BLaER1 treated with 17β-estradiol and CSF1 and Interleukin-3, amounts not matched to agents 10 nM and 100 nM (cell line): Measurements from ENCODE around the gene EPC1.

Experiments used
- H3K27ac ChIP-seq, 11 experiments: shearing (Covaris generic); formaldehyde crosslinking; 2 replicates each; pipeline ENCODE4 v1.8.1; 2022
- H3K27me3 ChIP-seq, 11 experiments: shearing (Covaris generic); formaldehyde crosslinking; 2 replicates each; pipeline ENCODE4 v1.8.1; 2022
- H3K36me3 ChIP-seq, 11 experiments: shearing (Covaris generic); formaldehyde crosslinking; 2 replicates each; pipeline ENCODE4 v1.8.1; 2022
- H3K4me1 ChIP-seq, 10 experiments: shearing (Covaris generic); formaldehyde crosslinking; 2 replicates each; pipeline ENCODE4 v1.8.1; 2022
- H3K4me2 ChIP-seq, 11 experiments: shearing (Covaris generic); formaldehyde crosslinking; 2 replicates each; pipeline ENCODE4 v1.8.1; 2022
- H3K4me3 ChIP-seq, 10 experiments: shearing (Covaris generic); formaldehyde crosslinking; 2 replicates each; pipeline ENCODE4 v1.8.1; 2022
- H3K9ac ChIP-seq, 11 experiments: shearing (Covaris generic); formaldehyde crosslinking; 2 replicates each; pipeline ENCODE4 v1.8.1; 2022
- H3K9me3 ChIP-seq, 11 experiments: shearing (Covaris generic); formaldehyde crosslinking; replicated peaks in 1 of 11; 2 replicates each; pipeline ENCODE4 v1.8.1; 2022
- H4K20me1 ChIP-seq, 11 experiments: shearing (Covaris generic); formaldehyde crosslinking; 2 replicates each; pipeline ENCODE4 v1.8.1; 2022
- Cebpa-rat ChIP-seq, 11 experiments: shearing (Covaris generic); IDR thresholded peaks; 2 replicates each; pipeline ENCODE4 v1.8.1; 2022

Gene EPC1

DNA sequence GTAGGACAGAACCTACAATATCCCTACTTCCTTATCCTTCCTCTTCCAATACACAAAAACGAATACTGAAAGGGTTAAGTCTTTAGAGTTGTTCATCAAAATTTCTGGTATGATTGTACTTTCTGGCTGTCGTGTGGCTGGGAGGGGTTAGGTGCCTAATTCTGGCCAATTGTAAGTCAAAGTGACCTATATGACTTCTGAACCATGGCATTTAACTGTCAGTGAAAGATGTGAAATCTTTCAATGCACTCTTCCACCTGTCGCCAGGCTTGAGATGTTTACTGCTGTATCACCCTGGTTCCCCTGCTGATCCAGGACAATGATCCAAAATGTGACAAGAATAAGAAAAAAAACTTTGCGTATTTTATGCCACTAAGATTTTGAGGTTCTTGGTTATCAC, 20.8 kb downstream of the EPC1 start:
- H3K9ac ChIP-seq = no peak overlapping the region
- 0 out of 22 replicates have a peak overlapping the region, but pooled peaks of 1 of the 11 experiments have one; percentile 7 for H3K27ac ChIP-seq
- peaks cover 28 to 96% (median 52%) of the 10 kb centered on the region in 10 experiments for H3K4me1 ChIP-seq
- peaks cover 17 to 74% (median 46%) of the 10 kb centered on the region in 11 experiments; a peak in 21 of 22 replicates for H3K36me3 ChIP-seq
- no peak for TF ChIP-seq Cebpa-rat (IDR thresholded peaks at IDR 0.05)
- no peak overlapping the region for H3K4me3 ChIP-seq
- no peaks in the 10 kb centered on the region for H3K27me3 ChIP-seq
- peaks cover 0 to 25% (median 18%) of the 10 kb centered on the region in 11 experiments; a peak in 17 of 22 replicates for H3K9me3 ChIP-seq
- H3K4me2 ChIP-seq = peak overlapping the region; percentile 2 to 47 (median 36); a peak in 17 of 22 replicates
- H4K20me1 ChIP-seq = peaks cover 54 to 100% (median 99%) of the 10 kb centered on the region in 11 experiments

GRCh38 chr10:32323051-32323450, 23.9 kb downstream of the EPC1 start:
- TF ChIP-seq Cebpa-rat (IDR thresholded peaks at IDR 0.05) = no peak
- peak overlapping the region in 3 of 11 experiments; percentile 3 to 42 (median 31); a peak in 4 of 22 replicates for H3K27ac ChIP-seq
- peaks cover 35 to 100% (median 99%) of the 10 kb centered on the region in 11 experiments for H4K20me1 ChIP-seq
- no peak overlapping the region for H3K4me3 ChIP-seq
- H3K9me3 ChIP-seq = peaks cover 0 to 34% (median 19%) of the 10 kb centered on the region in 11 experiments; a peak in 17 of 22 replicates
- H3K27me3 ChIP-seq = no peaks in the 10 kb centered on the region
- peaks cover 10 to 78% (median 48%) of the 10 kb centered on the region in 11 experiments; a peak in 20 of 22 replicates for H3K36me3 ChIP-seq
- H3K4me2 ChIP-seq = peak overlapping the region in 5 of 11 experiments; percentile 33 to 60 (median 47); a peak in 6 of 22 replicates
- peaks cover 31 to 98% (median 46%) of the 10 kb centered on the region in 10 experiments for H3K4me1 ChIP-seq
- no peak overlapping the region for H3K9ac ChIP-seq

- Histone ChIP-seq H3K27me3 (no peaks in the 10 kb centered on the region), H3K9ac (no peak overlapping the region), H3K4me3 (no peak overlapping the region), H3K4me2 (peak overlapping the region in 2 of 11 experiments; percentile 74 to 88; a peak in 2 of 22 replicates), H3K4me1 (peaks cover 24 to 98% (median 38%) of the 10 kb centered on the region in 10 experiments), H3K27ac (peak overlapping the region in 1 of 11 experiments; percentile 31; a peak in 1 of 22 replicates), H3K9me3 (peaks cover 0 to 37% (median 19%) of the 10 kb centered on the region in 11 experiments; a peak in 17 of 22 replicates), H4K20me1 (peaks cover 25 to 100% (median 99%) of the 10 kb centered on the region in 11 experiments; a peak in 21 of 22 replicates), H3K36me3 (peaks cover 10 to 87% (median 61%) of the 10 kb centered on the region in 11 experiments; a peak in 21 of 22 replicates)
- no peak for TF ChIP-seq Cebpa-rat (IDR thresholded peaks at IDR 0.05)
Measured at GRCh38 chr10:32321016-32321631, 25.8 kb downstream of the EPC1 start.

DNA sequence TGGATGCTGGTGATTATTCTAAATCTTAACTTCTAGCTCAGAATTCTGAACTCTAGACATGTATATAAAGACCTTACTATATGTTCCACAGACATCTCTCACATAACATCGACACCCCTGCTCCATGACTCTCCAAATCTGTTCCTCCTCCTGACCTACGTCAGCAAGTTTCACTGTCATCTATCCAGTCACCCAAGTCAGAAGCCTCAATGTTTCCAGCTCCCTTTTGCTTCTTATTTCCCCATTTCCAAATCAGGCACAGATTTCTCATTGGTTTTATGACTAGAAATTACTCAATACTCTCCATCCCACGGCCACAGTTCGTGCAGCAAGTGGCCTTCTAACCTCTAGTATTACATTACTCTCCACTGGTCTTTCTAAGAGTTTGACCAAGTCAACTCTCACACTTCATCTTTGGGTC, 28.5 kb downstream of the EPC1 start:
- Histone ChIP-seq H3K4me1 (peaks cover 20 to 97% (median 28%) of the 10 kb centered on the region in 10 experiments), H3K27me3 (no peaks in the 10 kb centered on the region), H3K9me3 (peaks cover 0 to 22% (median 8%) of the 10 kb centered on the region in 11 experiments; a peak in 10 of 22 replicates), H3K36me3 (peaks cover 5 to 75% (median 52%) of the 10 kb centered on the region in 11 experiments; a peak in 21 of 22 replicates), H3K4me3 (no peak overlapping the region), H4K20me1 (peaks cover 40 to 100% (median 98%) of the 10 kb centered on the region in 11 experiments; a peak in 21 of 22 replicates), H3K4me2 (peak overlapping the region; percentile 7 to 88 (median 47); a peak in 18 of 22 replicates), H3K27ac (peak overlapping the region in 7 of 11 experiments; percentile 2 to 73 (median 69); a peak in 11 of 22 replicates), H3K9ac (peak overlapping the region in 3 of 11 experiments; percentile 30 to 53 (median 43); a peak in 4 of 22 replicates)
- TF ChIP-seq Cebpa-rat (IDR thresholded peaks at IDR 0.05) = peak in 5 of 11 experiments; percentile 17 to 75 (median 38); a peak in 5 of 22 replicates

DNA sequence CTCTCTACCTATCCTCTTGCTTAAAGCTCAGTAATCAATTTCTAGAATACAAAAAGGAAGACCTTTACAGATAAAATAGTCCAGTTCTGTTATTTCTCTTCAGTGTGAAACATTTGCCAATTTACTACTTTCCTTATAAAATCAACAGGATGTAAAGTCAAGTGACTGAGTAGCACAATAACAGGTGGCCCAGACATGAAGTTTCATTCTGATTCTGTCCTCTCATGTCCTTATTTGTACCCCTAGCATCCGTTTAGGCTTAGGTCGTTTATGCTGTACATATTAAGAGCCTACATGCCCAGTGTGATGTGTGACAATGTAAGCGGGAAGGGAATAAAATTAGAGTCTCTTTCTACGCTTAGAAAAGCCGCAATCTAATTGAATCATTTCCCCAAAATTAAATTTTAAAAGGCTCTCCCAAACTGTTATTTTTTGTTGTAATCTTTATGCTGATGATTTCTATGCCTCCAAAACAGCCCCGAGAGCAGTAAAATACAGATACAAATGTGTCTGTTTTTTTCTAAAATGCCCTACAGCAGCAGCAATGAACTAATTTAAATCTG, 29.1 kb downstream of the EPC1 start:
- Histone ChIP-seq H3K4me3 (no peak overlapping the region), H3K9ac (peak overlapping the region in 4 of 11 experiments; percentile 30 to 53 (median 38); a peak in 6 of 22 replicates), H3K4me1 (peaks cover 19 to 95% (median 24%) of the 10 kb centered on the region in 10 experiments; a peak in 19 of 20 replicates), H4K20me1 (peaks cover 44 to 100% (median 99%) of the 10 kb centered on the region in 11 experiments; a peak in 21 of 22 replicates), H3K36me3 (peaks cover 5 to 81% (median 56%) of the 10 kb centered on the region in 11 experiments; a peak in 21 of 22 replicates), H3K27me3 (no peaks in the 10 kb centered on the region), H3K4me2 (peak overlapping the region in 10 of 11 experiments; percentile 7 to 88 (median 58); a peak in 14 of 22 replicates), H3K9me3 (peaks cover 0 to 25% (median 11%) of the 10 kb centered on the region in 11 experiments; a peak in 10 of 22 replicates), H3K27ac (peak overlapping the region in 7 of 11 experiments; percentile 2 to 73 (median 69); a peak in 10 of 22 replicates)
- no peak for TF ChIP-seq Cebpa-rat (IDR thresholded peaks at IDR 0.05)

- Histone ChIP-seq H3K9ac (no peak overlapping the region), H3K9me3 (peaks cover 0 to 17% (median 4%) of the 10 kb centered on the region in 11 experiments; a peak in 7 of 22 replicates), H3K4me3 (no peak overlapping the region), H4K20me1 (peaks cover 56 to 100% (median 99%) of the 10 kb centered on the region in 11 experiments; a peak in 21 of 22 replicates), H3K36me3 (peaks cover 11 to 81% (median 55%) of the 10 kb centered on the region in 11 experiments; a peak in 20 of 22 replicates), H3K27me3 (no peaks in the 10 kb centered on the region), H3K27ac (peak overlapping the region in 1 of 11 experiments; percentile 18; a peak in 1 of 22 replicates), H3K4me2 (peak overlapping the region in 1 of 11 experiments; percentile 25; a peak in 2 of 22 replicates), H3K4me1 (peaks cover 18 to 71% (median 23%) of the 10 kb centered on the region in 10 experiments; a peak in 19 of 20 replicates)
- TF ChIP-seq Cebpa-rat (IDR thresholded peaks at IDR 0.05) = no peak
Measured at GRCh38 chr10:32315424-32315823, 31.5 kb downstream of the EPC1 start.

DNA sequence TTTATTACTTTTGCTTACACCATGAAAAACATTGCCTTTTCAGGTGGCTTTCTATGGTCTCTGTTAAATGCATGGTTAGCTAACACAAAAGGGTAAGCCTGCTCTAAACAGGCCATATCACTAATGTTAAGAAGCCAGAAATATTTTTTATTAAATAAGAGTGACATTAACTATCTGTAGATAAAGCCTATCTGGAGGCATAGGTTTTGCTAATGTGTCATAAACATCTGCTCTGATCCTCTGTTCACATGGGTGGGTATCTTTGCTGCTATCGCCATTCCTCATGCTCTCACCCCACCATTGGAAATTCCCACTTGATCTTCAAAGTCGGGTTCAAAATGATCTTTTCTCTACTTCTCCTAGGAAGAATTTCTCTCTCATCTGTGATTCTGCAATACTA, 32.4 kb downstream of the EPC1 start:
- peaks cover 11 to 81% (median 59%) of the 10 kb centered on the region in 11 experiments; a peak in 21 of 22 replicates for H3K36me3 ChIP-seq
- H3K27ac ChIP-seq = no peak overlapping the region
- peaks cover 17 to 62% (median 20%) of the 10 kb centered on the region in 10 experiments; a peak in 19 of 20 replicates for H3K4me1 ChIP-seq
- peak overlapping the region in 1 of 11 experiments; percentile 26; a peak in 1 of 22 replicates for H3K4me2 ChIP-seq
- TF ChIP-seq Cebpa-rat (IDR thresholded peaks at IDR 0.05) = no peak
- no peak overlapping the region for H3K4me3 ChIP-seq
- H4K20me1 ChIP-seq = peaks cover 56 to 100% (median 99%) of the 10 kb centered on the region in 11 experiments; a peak in 21 of 22 replicates
- peaks cover 0 to 15% (median 4%) of the 10 kb centered on the region in 11 experiments; a peak in 7 of 22 replicates for H3K9me3 ChIP-seq
- no peak overlapping the region for H3K9ac ChIP-seq
- no peaks in the 10 kb centered on the region for H3K27me3 ChIP-seq

- Histone ChIP-seq H3K36me3 (peaks cover 38 to 96% (median 78%) of the 10 kb centered on the region in 11 experiments), H3K27me3 (no peaks in the 10 kb centered on the region), H3K4me3 (no peak overlapping the region), H4K20me1 (peaks cover 58 to 100% (median 97%) of the 10 kb centered on the region in 11 experiments; a peak in 21 of 22 replicates), H3K4me1 (peaks cover 0 to 4% (median 0%) of the 10 kb centered on the region in 10 experiments; a peak in 4 of 20 replicates), H3K27ac (no peak overlapping the region), H3K9me3 (peaks cover 0 to 11% (median 0%) of the 10 kb centered on the region in 11 experiments; a peak in 8 of 22 replicates), H3K4me2 (no peak overlapping the region), H3K9ac (no peak overlapping the region)
- no peak for TF ChIP-seq Cebpa-rat (IDR thresholded peaks at IDR 0.05)
Measured at GRCh38 chr10:32308027-32308603, 38.8 kb downstream of the EPC1 start.
